Measurements from ENCODE around the gene SPO11.

GRCh38 chr20:57293995-57294394 lies 35.6 kb upstream of the SPO11 start:
- TF ChIP-seq, protein P1, sequence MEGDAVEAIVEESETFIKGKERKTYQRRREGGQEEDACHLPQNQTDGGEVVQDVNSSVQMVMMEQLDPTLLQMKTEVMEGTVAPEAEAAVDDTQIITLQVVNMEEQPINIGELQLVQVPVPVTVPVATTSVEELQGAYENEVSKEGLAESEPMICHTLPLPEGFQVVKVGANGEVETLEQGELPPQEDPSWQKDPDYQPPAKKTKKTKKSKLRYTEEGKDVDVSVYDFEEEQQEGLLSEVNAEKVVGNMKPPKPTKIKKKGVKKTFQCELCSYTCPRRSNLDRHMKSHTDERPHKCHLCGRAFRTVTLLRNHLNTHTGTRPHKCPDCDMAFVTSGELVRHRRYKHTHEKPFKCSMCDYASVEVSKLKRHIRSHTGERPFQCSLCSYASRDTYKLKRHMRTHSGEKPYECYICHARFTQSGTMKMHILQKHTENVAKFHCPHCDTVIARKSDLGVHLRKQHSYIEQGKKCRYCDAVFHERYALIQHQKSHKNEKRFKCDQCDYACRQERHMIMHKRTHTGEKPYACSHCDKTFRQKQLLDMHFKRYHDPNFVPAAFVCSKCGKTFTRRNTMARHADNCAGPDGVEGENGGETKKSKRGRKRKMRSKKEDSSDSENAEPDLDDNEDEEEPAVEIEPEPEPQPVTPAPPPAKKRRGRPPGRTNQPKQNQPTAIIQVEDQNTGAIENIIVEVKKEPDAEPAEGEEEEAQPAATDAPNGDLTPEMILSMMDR (conservative IDR thresholded peaks at IDR 0.05; ENCODE audit: low read depth in 2 of 2), result no peak
- no peak for TF ChIP-seq EZH2 (IDR thresholded peaks at IDR 0.05; ENCODE audit: low read depth, unreplicated experiment)
- no peak for TF ChIP-seq POLR2AphosphoS5 (IDR thresholded peaks at IDR 0.05; ENCODE audit: low read depth)
- no peak for TF ChIP-seq CREB1 (CRISPR knock-in tag; IDR thresholded peaks at IDR 0.05; ENCODE audit: low read depth)
- TF ChIP-seq JUNB (IDR thresholded peaks at IDR 0.05; ENCODE audit: unreplicated experiment), result no peak
- no peak for TF ChIP-seq EZH2phosphoT487 (IDR thresholded peaks at IDR 0.05; ENCODE audit: unreplicated experiment)
- TF ChIP-seq NANOG (IDR thresholded peaks at IDR 0.05; ENCODE audit: borderline replicate concordance), result no peak

Measured in GM23338 (cell line).